Liver (tissue), 9 donors: Measurements from ENCODE around the gene PAK1. TPM values are rescaled to one million over a fixed set of nuclear protein-coding genes. Genes with fewer than 3 reads are reported as not detected.

Experiments used
- DNase-seq: peaks from one replicate; pipeline ENCODE4 v3.0.0-alpha.2; 2017; ENCODE audit warnings: low spot score
- H3K27ac ChIP-seq, 2 donors: one replicate each; pipeline ENCODE4 v1.7.0; 2013; ENCODE audit warnings: inconsistent platforms in 2 of 2, low read length in 2 of 2, control low read depth in 1 of 2, low read depth in 1 of 2, mild to moderate bottlenecking in 1 of 2
- H3K27me3 ChIP-seq, 4 donors: one replicate each; pipeline versions ENCODE4 v1.6.1 to v1.7.0; 2013; ENCODE audit warnings: low read length in 3 of 4, inconsistent platforms in 1 of 4, mild to moderate bottlenecking in 1 of 4, moderate library complexity in 1 of 4; ENCODE audit not compliant: control insufficient read depth in 4 of 4, insufficient read depth in 4 of 4
- H3K36me3 ChIP-seq, 4 donors: one replicate each; pipeline versions ENCODE4 v1.6.1 to v1.7.0; 2013; ENCODE audit warnings: low read length in 3 of 4, mild to moderate bottlenecking in 3 of 4, low read depth in 1 of 4, moderate library complexity in 1 of 4; ENCODE audit not compliant: control insufficient read depth in 4 of 4, insufficient read depth in 3 of 4
- H3K4me1 ChIP-seq, 4 donors: one replicate each; pipeline versions ENCODE4 v1.6.1 to v1.7.0; 2013; ENCODE audit warnings: low read length in 3 of 4, mild to moderate bottlenecking in 3 of 4, moderate library complexity in 1 of 4; ENCODE audit not compliant: control insufficient read depth in 4 of 4, insufficient read depth in 4 of 4
- H3K4me3 ChIP-seq, 3 donors: one replicate each; pipeline versions ENCODE4 v1.6.1 to v1.7.0; 2013; ENCODE audit warnings: low read length in 3 of 3, control low read depth in 1 of 3, low read depth in 1 of 3, mild to moderate bottlenecking in 1 of 3
- H3K9ac ChIP-seq, 2 donors: one replicate each; pipeline ENCODE4 v1.7.0; 2013; ENCODE audit warnings: low read length in 2 of 2, mild to moderate bottlenecking in 2 of 2, moderate library complexity in 2 of 2, control low read depth in 1 of 2, low read depth in 1 of 2
- H3K9me3 ChIP-seq, 4 donors: one replicate each; pipeline versions ENCODE4 v1.6.1 to v1.7.0; 2013; ENCODE audit warnings: low read length in 3 of 4; ENCODE audit not compliant: control insufficient read depth in 4 of 4
- ATF3 ChIP-seq: IDR thresholded peaks from 2 replicates; pipeline ENCODE4 v1.6.1; 2016; ENCODE audit warnings: antibody characterized with exemption
- CTCF ChIP-seq: fragments of 150-350 bp; IDR thresholded peaks from 2 replicates; pipeline ENCODE4 v1.5.1; 2017; ENCODE audit warnings: improper control_type of control experiment, low read depth, low read length; ENCODE audit not compliant: missing input control
- EGR1 ChIP-seq, 2 donors: IDR thresholded peaks; 2 replicates each; pipeline ENCODE4 v1.6.1; 2016 to 2018; ENCODE audit warnings: antibody characterized with exemption in 2 of 2, low read depth in 2 of 2
- FOXA1 ChIP-seq: IDR thresholded peaks from 2 replicates; pipeline ENCODE4 v1.6.1; 2016; ENCODE audit warnings: antibody characterized with exemption
- FOXA2 ChIP-seq: IDR thresholded peaks from 2 replicates; pipeline ENCODE4 v1.6.1; 2016; ENCODE audit warnings: antibody characterized with exemption
- GABPA ChIP-seq, 2 donors: IDR thresholded peaks in 1 of 2; conservative IDR thresholded peaks in 1 of 2; 2 replicates each; pipeline ENCODE4 v1.6.1; 2016; ENCODE audit warnings: antibody characterized with exemption in 2 of 2, mild to moderate bottlenecking in 1 of 2, moderate library complexity in 1 of 2
- HNF4A ChIP-seq, 2 donors: conservative IDR thresholded peaks; 2 replicates each; pipeline ENCODE4 v1.6.1; 2016; ENCODE audit warnings: antibody characterized with exemption in 2 of 2, mild to moderate bottlenecking in 2 of 2
- HNF4G ChIP-seq: IDR thresholded peaks from 2 replicates; pipeline ENCODE4 v1.6.1; 2016; ENCODE audit warnings: antibody characterized with exemption
- MAX ChIP-seq: IDR thresholded peaks from 2 replicates; pipeline ENCODE4 v1.6.1; 2016; ENCODE audit warnings: antibody characterized with exemption
- NR2F2 ChIP-seq: IDR thresholded peaks from 2 replicates; pipeline ENCODE4 v1.6.1; 2016; ENCODE audit warnings: antibody characterized with exemption
- RAD21 ChIP-seq, 2 donors: IDR thresholded peaks; 2 replicates each; pipeline ENCODE4 v1.6.1; 2016; ENCODE audit warnings: antibody characterized with exemption in 2 of 2, mild to moderate bottlenecking in 2 of 2
- REST ChIP-seq: IDR thresholded peaks from 2 replicates; pipeline ENCODE4 v1.6.1; 2016; ENCODE audit warnings: antibody characterized with exemption, mild to moderate bottlenecking
- RXRA ChIP-seq, 2 donors: IDR thresholded peaks; 2 replicates each; pipeline ENCODE4 v1.6.1; 2017 to 2018; ENCODE audit warnings: antibody characterized with exemption in 2 of 2, mild to moderate bottlenecking in 1 of 2
- TAF1 ChIP-seq: conservative IDR thresholded peaks from 2 replicates; pipeline ENCODE4 v1.6.1; 2016; ENCODE audit warnings: antibody characterized with exemption, mild to moderate bottlenecking
- YY1 ChIP-seq: IDR thresholded peaks from 2 replicates; pipeline ENCODE4 v1.6.1; 2016; ENCODE audit warnings: antibody characterized with exemption, mild to moderate bottlenecking
- ZBTB33 ChIP-seq: IDR thresholded peaks from 2 replicates; pipeline ENCODE4 v1.6.1; 2016; ENCODE audit warnings: antibody characterized with exemption
- WGBS: extraction: QIAGEN DNeasy Blood & Tissue Kit; methylation state at CpG from one replicate; pipeline ENCODE4 v1.1.7; 2013; 5-methylcytosine and 5-hydroxymethylcytosine counted together
- polyA plus RNA-seq, 2 donors: library from polyadenylated mRNA; stranded (reverse) in 1 of 2; unstranded in 1 of 2; fragments of 200-250 nt in 1 of 2; fragments of >200 nt in 1 of 2; fragmentation: Nextera tagmentation in 1 of 2; extraction: Ambion mirVana in 1 of 2; gene quantifications; one replicate each; pipeline versions ENCODE4 v1.2.1 to v1.2.3, GENCODE V29; 2013 to 2015
- total RNA-seq, 2 donors: library from RNA; depleted of rRNA; stranded (reverse); fragments of >200 nt; gene quantifications; one replicate each; pipeline ENCODE4 v1.2.3, GENCODE V29; 2014
- donor health status: healthy.
- donor health status: healthy.
- donor health status: healthy.
- donor health status: healthy.
- donor health status: healthy.

Gene PAK1
- total and polyA plus RNA-seq, 4 donors, result 3.6 to 24.9 (median 7.4) TPM

- no peak for DNase-seq
Observed at GRCh38 chr11:77508019-77508418, 34.1 kb upstream of the PAK1 start.

GRCh38 chr11:77506857-77507256, 33.0 kb upstream of the PAK1 start:
- Histone ChIP-seq H3K9ac (no peak overlapping the region), H3K27me3 (no peaks in the 10 kb centered on the region), H3K4me3 (no peak overlapping the region), H3K4me1 (no peaks in the 10 kb centered on the region), H3K9me3 (no peaks in the 10 kb centered on the region), H3K27ac (no peak overlapping the region), H3K36me3 (no peaks in the 10 kb centered on the region)
- no peak for DNase-seq
- WGBS, result 71% methylated on average over 2 of the region's 2 CpGs
- TF ChIP-seq ZBTB33, result no peak
- TF ChIP-seq CTCF, result no peak
- no peak for TF ChIP-seq MAX
- no peak for TF ChIP-seq HNF4G
- TF ChIP-seq HNF4A (conservative IDR thresholded peaks at IDR 0.05), result no peak
- no peak for TF ChIP-seq FOXA1
- no peak for TF ChIP-seq GABPA (IDR thresholded peaks at IDR 0.05 in 1 of 2, conservative IDR thresholded peaks at IDR 0.05 in 1 of 2)
- no peak for TF ChIP-seq EGR1 (IDR thresholded peaks at IDR 0.05; ENCODE audit: low read depth in 2 of 2)
- TF ChIP-seq ATF3, result no peak
- no peak for TF ChIP-seq TAF1
- no peak for TF ChIP-seq NR2F2
- TF ChIP-seq FOXA2, result no peak
- TF ChIP-seq YY1, result no peak
- TF ChIP-seq RXRA (IDR thresholded peaks at IDR 0.05), result no peak

More at GRCh38 chr11:77508019-77508418, 34.1 kb upstream of the PAK1 start:
- Histone ChIP-seq H3K4me1 (no peaks in the 10 kb centered on the region), H3K9me3 (no peaks in the 10 kb centered on the region), H3K4me3 (no peak overlapping the region), H3K9ac (no peak overlapping the region), H3K27ac (no peak overlapping the region), H3K36me3 (no peaks in the 10 kb centered on the region), H3K27me3 (no peaks in the 10 kb centered on the region)
- 41% methylated on average over 2 of the region's 2 CpGs for WGBS
- TF ChIP-seq REST (no peak), HNF4G (no peak), NR2F2 (no peak), RAD21 (IDR thresholded peaks at IDR 0.05) (peak; percentile 54 to 58), HNF4A (conservative IDR thresholded peaks at IDR 0.05) (no peak), FOXA1 (no peak), CTCF (peak; percentile 29)
